GM12891 (cell line): Measurements from ENCODE around the gene SORCS2.

Experiments
- PAX5 ChIP-seq: IDR thresholded peaks from 2 replicates; pipeline ENCODE4 v1.6.1; 2011; ENCODE audit warnings: low read length, moderate library complexity, mild to moderate bottlenecking; ENCODE audit not compliant: insufficient read depth, severe bottlenecking
- POLR2A ChIP-seq: IDR thresholded peaks from 2 replicates; pipeline ENCODE4 v1.6.1; 2011; ENCODE audit warnings: low read depth, low read length, control low read depth
- POLR2AphosphoS5 ChIP-seq: IDR thresholded peaks from 2 replicates; pipeline ENCODE4 v1.6.1; 2011; ENCODE audit warnings: low read depth, low read length, control low read depth
- POU2F2 ChIP-seq: IDR thresholded peaks from 2 replicates; pipeline ENCODE4 v1.6.1; 2011; ENCODE audit warnings: low read depth, mild to moderate bottlenecking, control low read depth, low read length, moderate library complexity
- SPI1 ChIP-seq: IDR thresholded peaks from 2 replicates; pipeline ENCODE4 v1.6.1; 2011; ENCODE audit warnings: low read depth, low read length, control low read depth
- TAF1 ChIP-seq: IDR thresholded peaks from 2 replicates; pipeline ENCODE4 v1.6.1; 2011; ENCODE audit warnings: low read depth, low read length, control low read depth

- no peak for TF ChIP-seq SPI1
- no peak for TF ChIP-seq POLR2A
- TF ChIP-seq POLR2AphosphoS5: no peak
- no peak for TF ChIP-seq TAF1
- TF ChIP-seq PAX5: no peak
- no peak for TF ChIP-seq POU2F2
Observed at GRCh38 chr4:7425124-7425523, 232.8 kb downstream of the SORCS2 start.
